GM19239 (cell line): Measurements from ENCODE around the gene FECH.
"Not testable (repeated sequence)": the region's sequence is repeated elsewhere in the genome, so short reads cannot be mapped to it uniquely, and the experiment has no call there.

Source experiments
- DNase-seq: peaks from one replicate; pipeline ENCODE4 v3.0.0; 2011; ENCODE audit warnings: low spot score; ENCODE audit not compliant: insufficient read length
- FAIRE-seq: peaks from 2 replicates; lab custom pipeline; 2011; peaks lifted over from hg19 to GRCh38; lab: Jason Lieb, UNC

The FECH gene

GRCh38 chr18:57534511-57534909, 52.0 kb downstream of the FECH start:
- DNase-seq (no peak), FAIRE-seq (no peak)

- FAIRE-seq: no peak
- DNase-seq: no peak
Measured at GRCh38 chr18:57533868-57534510, 52.5 kb downstream of the FECH start.

- DNase-seq (no peak), FAIRE-seq (no peak)
Measured at GRCh38 chr18:57533006-57533867, 53.3 kb downstream of the FECH start.

GRCh38 chr18:57529151-57529550, 57.4 kb downstream of the FECH start:
- DNase-seq (no peak), FAIRE-seq (no peak)

- DNase-seq (no peak), FAIRE-seq (no peak)
Measured at GRCh38 chr18:57527556-57528229, 58.8 kb downstream of the FECH start.

- no peak for DNase-seq
- no peak for FAIRE-seq
Measured at GRCh38 chr18:57523171-57523956, 63.1 kb downstream of the FECH start.

- not testable (repeated sequence) for DNase-seq, FAIRE-seq
Measured at GRCh38 chr18:57522348-57522747, 64.2 kb downstream of the FECH start.

- no peak for FAIRE-seq
- no peak for DNase-seq
Measured at GRCh38 chr18:57519668-57520424, 66.7 kb downstream of the FECH start.

- no peak for FAIRE-seq
Measured at GRCh38 chr18:57518533-57518932, 68.0 kb downstream of the FECH start.

GRCh38 chr18:57516056-57516455, 70.4 kb downstream of the FECH start:
- DNase-seq (no peak), FAIRE-seq (no peak)

More at GRCh38 chr18:57518533-57518932, 68.0 kb downstream of the FECH start:
- DNase-seq: no peak

- no peak for FAIRE-seq
- DNase-seq: no peak
Measured at GRCh38 chr18:57505231-57505630, 81.3 kb downstream of the FECH start.

- no peak for FAIRE-seq
- DNase-seq: no peak
Measured at GRCh38 chr18:57502624-57503023, 83.9 kb downstream of the FECH start.

- FAIRE-seq: no peak
Measured at GRCh38 chr18:57498682-57499256, 87.7 kb downstream of the FECH start.

More at GRCh38 chr18:57498682-57499256, 87.7 kb downstream of the FECH start:
- no peak for DNase-seq
